HL-60/S4 (cell line): ENCODE measurements around the gene ZNF534.
"Not testable (repeated sequence)": the region's sequence is repeated elsewhere in the genome, so short reads cannot be mapped to it uniquely, and the experiment has no call there.

Experiments used
- in situ Hi-C: fragments of 300-500 bp; cut with MboI; formaldehyde crosslinking; loops from 2 replicates; pipeline ENCODE4 v1.14.3; 2022; ENCODE audit warnings: low sequenced_read_pairs

ZNF534 gene

DNA sequence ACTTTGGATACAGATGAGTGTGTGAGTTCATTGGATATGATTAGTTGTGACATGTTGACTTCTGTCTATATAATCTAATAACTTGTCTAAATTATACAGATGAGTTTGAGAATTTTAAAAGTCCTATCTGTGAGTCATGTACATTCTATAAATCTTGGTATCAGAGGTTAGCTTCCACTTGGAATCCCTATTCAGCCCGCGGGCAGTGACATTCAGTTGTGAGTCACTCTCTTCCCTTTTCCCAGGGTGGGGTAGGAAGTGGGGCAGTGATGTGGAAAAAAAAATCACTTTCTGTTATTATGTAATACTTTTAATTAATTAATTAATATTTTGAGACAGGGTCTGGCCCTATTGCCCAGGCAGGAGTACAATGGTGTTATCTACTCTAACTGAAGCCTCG is 65.6 kb downstream of the ZNF534 start:
- in situ Hi-C loops: no loop called here

DNA sequence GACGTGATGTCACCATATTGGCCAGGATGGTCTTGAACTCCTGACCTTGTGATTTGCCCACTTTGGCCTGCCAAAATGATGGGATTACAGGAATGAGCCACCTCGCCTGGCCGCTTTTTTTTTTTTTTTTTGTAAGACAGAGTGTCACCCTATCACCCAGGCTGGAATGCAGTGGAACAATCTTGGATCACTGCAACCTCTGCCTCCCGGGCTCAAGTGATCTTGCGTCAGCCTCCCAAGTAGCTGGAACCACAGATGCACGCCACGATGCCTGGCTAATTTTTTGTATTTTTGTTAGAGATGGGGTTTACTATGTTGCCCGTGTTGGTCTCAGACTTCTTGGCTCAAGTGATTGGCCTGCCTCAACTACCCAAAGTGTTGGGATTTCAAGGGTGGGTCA is 69.6 kb downstream of the ZNF534 start:
- in situ Hi-C loops: no loop called here

DNA sequence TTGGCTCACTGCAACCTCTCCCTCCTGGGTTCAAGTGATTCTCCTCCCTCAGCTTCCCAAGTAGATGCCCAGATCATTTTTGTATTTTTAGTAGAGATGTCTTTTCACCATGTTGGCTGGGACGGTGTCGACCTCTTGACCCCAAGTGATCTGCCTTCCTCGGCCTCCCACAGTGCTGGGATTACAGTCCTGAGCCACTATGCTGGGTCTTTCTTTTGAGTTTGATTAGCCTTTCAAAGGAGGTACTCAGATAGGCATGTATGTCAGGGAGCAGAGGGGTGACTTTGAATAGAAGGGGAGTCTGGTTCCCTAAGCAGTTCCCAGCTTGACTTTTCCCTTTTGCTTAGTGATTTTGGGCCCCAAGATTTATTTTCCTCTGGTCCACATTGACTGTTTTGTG is 71.5 kb downstream of the ZNF534 start:
- in situ Hi-C loops: not testable (repeated sequence)

DNA sequence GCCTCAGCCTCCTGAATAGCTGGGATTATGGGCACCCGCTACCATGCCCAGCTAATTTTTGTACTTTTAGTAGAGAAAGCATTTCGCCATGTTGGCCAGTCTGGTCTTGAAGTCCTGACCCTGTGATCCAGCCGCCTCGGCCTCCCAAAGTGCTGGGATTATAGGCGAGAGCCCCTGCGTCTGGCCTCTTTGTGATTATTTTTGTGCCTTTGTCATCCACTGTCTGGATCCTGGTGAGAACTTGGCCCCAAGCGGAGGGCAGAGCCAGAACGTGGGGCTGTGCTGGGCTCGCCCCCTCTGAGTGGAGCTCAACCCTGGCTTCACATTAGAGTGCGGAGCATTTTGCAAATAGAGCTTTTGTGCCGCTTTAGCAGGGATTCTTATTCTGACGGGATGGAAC is 72.0 kb downstream of the ZNF534 start:
- in situ Hi-C loops: not testable (repeated sequence)
